ENCODE results near the gene SEMA4D. TPM values are rescaled to one million over a fixed set of nuclear protein-coding genes. Genes with fewer than 3 reads are reported as not detected.
A peak's percentile ranks its signal among the peaks of the same experiment; 100 is the strongest.

The SEMA4D gene
- total RNA-seq, 1 experiment from 2014 or later = 23.3 TPM

DNA sequence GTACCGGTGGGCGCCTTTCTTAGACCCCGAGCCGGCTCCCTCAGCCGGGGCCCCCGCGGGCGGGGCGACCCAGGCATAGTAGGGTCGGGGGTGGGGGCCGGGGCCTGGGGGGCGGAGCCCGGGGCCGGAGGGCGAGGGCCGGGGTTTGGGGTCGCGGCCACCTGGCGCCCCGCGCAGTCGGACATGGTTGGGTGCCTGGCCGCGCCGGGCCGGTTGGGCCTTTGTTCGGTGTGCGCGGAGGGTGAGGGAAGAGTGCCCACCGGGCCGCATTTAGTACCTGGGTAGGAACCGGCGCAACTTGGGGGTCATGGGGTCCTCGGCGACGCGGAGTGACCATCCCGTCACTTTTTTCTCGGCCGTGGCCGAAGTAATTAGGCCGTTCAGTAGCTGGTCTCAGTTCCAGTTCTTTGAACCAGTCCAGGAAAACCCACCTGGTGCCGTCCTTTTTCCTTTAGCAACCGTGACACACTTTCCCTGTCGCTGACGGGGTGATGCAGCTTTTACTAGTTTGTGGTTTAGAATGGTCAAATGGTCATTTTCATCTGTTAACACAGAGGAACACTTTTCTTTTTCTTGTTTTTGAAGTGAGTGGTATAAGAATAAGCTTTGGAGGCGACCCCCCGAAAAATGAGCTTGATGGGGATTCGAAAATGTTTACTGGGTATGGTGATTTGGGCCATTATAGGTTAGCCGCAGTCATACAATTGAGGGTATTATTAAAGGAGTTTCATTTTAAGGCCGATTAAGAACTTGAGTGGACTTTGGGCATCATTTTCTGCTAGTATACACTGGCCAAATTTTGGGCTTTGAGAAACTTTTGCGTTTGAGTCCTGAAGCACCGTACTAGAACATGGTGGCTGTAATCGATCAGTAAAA is 186.3 kb downstream of the SEMA4D start:
- no peak for DNase-seq
- H3K9me3 Mint-ChIP-seq (ENCODE audit: low read depth, unreplicated experiment) = no peaks in the 10 kb centered on the region
- peak overlapping the region; percentile 100 for H3K27ac Mint-ChIP-seq (ENCODE audit: unreplicated experiment)
- TF ChIP-seq, protein P1, sequence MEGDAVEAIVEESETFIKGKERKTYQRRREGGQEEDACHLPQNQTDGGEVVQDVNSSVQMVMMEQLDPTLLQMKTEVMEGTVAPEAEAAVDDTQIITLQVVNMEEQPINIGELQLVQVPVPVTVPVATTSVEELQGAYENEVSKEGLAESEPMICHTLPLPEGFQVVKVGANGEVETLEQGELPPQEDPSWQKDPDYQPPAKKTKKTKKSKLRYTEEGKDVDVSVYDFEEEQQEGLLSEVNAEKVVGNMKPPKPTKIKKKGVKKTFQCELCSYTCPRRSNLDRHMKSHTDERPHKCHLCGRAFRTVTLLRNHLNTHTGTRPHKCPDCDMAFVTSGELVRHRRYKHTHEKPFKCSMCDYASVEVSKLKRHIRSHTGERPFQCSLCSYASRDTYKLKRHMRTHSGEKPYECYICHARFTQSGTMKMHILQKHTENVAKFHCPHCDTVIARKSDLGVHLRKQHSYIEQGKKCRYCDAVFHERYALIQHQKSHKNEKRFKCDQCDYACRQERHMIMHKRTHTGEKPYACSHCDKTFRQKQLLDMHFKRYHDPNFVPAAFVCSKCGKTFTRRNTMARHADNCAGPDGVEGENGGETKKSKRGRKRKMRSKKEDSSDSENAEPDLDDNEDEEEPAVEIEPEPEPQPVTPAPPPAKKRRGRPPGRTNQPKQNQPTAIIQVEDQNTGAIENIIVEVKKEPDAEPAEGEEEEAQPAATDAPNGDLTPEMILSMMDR (IDR thresholded peaks at IDR 0.05; ENCODE audit: unreplicated experiment) = no peak
- H3K4me3 Mint-ChIP-seq (ENCODE audit: low read depth, unreplicated experiment) = peak overlapping the region; percentile 81
- H3K36me3 Mint-ChIP-seq (ENCODE audit: insufficient read depth, unreplicated experiment) = peaks cover 60% of the 10 kb centered on the region
- BruUV-seq (replicated peaks) = no TSS peak
- CTCF ChIA-PET = no interaction called here
- no peaks in the 10 kb centered on the region for H3K4me1 Mint-ChIP-seq (ENCODE audit: low read depth, unreplicated experiment)
- intact Hi-C loops (cut with micrococcal nuclease; ENCODE audit: unreplicated experiment) = loop anchor here (2.0 kb wide), 1 partner anchor 131 kb away; no protein-coding TSS in a partner anchor
- no peaks in the 10 kb centered on the region for H3K27me3 Mint-ChIP-seq (ENCODE audit: unreplicated experiment)

Small RNA genes lying within 50 kb of the gene (microRNA-seq; reads per million reads assigned to microRNA genes)
- gene MIR3153 = not detected

Other genes with a start within 250 kb of the SEMA4D start
- gene CKS2, start 186.9 kb downstream of the SEMA4D start, total RNA-seq (2022) = 99.5 and 116 TPM in 2 replicates
- 25.1 and 27.8 TPM in 2 replicates for gene SECISBP2, start 179.6 kb downstream of the SEMA4D start, total RNA-seq (2022)
- 0.95 and 1.7 TPM in 2 replicates for gene GADD45G, start 106.9 kb upstream of the SEMA4D start, total RNA-seq (2022)

Measured in Calu3 (cell line).